ENCODE results near the gene TCN1.
"Not testable (repeated sequence)": the region's sequence is repeated elsewhere in the genome, so short reads cannot be mapped to it uniquely, and the experiment has no call there.

Gene TCN1

DNA sequence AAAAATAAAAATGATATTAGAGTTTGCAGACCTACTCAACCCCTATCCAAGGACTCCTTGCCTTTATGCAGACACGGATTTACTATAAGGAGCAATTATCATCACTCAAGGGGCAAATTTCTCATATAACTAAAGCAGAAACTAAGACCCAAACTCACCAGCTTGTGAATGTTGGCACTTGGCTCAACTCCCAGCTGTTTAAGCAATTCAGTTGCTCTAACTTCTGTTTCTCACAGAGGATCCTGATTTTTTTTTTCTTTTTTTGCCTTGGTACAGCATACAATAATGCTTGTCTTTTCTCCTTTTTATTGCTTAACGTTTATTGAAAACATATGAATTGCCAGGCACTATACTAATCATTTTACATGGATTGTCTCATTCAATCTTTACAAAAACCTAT lies 11.4 kb downstream of the TCN1 start:
- no peak for DNase-seq

DNA sequence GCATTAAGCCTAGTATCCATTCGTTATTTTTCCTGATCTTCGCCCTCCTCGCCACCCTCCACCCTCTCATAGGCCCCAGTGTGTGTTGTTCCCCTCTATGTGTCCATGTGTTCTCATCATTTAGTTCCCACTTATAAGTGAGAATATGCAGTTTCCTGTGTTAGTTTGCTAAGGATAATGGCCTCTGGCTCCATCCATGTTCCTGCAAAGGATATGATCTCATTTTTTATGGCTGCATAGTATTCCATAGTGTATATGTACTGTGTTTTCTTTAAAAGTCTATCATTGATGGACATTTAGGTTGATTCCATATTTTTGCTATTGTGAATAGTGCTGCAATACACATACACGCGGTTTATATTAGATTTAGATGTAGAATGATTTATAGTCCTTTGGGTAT lies 14.9 kb downstream of the TCN1 start:
- not testable (repeated sequence) for DNase-seq

DNA sequence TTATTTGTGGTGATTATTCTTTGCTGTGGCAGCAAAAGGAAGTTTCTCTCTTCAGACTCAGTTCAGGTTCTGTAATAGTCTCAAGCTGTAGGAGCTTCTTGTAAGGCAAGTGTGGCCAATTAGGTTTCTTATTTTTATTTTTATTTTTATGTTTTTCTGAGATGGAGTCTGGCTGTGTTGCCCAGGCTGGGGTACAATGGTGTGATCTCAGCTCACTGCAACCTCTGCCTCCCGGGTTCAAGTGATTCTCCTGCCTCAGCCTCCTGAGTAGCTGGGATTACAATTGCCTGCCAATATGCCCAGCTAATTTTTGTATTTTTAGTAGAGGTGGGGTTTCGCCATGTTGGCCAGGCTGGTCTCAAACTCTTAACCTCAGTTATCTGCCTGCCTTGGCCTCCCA lies 16.7 kb downstream of the TCN1 start:
- not testable (repeated sequence) for DNase-seq

DNA sequence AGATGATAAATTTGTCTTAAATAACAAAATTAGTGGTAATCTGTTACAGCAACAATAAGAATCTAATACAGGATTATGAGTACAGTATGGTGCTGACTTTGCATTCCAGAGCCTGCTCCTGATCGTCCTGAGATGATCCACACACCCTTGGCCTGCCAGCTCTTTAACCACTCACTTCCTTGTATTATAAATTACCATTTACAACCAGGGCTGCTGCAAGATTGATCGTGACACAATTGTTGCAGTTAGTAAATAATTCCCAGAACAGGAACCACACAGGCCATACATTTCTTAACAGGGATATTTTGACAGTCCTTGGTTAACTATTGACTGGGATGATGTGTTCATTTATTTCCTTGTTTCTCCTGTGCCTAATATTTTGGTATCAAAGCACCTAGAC lies 17.2 kb downstream of the TCN1 start:
- no peak for DNase-seq

DNA sequence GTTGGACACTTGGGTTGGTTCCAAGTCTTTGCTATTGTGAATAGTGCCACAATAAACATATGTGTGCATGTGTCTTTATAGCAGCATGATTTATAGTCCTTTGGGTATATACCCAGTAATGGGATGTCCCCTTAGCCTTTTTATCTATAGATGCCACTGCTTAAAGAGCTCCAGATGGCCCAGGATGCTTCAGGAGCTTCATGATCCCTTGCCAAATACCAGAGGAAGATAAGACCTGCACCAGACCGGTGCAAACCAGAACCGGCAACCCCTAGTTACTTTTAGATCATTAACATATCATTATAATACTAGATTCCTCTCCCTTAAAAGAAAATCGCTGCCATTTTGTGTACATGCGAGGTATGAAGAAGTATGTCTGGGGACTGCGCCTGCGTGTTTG lies 17.8 kb downstream of the TCN1 start:
- DNase-seq, result not testable (repeated sequence)

DNA sequence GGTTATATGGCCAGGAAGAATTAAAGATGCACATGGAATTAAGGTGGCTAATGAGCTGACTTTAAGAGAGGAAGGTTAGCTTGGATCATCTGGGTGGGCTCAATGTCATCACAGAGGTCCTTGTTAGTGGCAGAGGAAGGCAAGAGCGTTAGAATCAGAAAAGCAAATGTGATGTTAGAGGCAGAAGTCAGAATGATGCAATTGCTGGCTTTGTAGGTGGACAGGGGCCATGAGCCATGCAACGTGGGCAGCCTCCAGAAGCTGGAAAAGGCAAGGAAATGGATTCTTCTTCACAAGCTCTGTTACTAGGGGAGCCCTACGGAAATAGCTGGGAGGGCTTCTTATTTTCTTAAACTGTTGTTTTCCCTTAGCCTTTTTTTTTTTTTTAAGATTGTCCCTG lies 18.7 kb downstream of the TCN1 start:
- DNase-seq, result no peak

DNA sequence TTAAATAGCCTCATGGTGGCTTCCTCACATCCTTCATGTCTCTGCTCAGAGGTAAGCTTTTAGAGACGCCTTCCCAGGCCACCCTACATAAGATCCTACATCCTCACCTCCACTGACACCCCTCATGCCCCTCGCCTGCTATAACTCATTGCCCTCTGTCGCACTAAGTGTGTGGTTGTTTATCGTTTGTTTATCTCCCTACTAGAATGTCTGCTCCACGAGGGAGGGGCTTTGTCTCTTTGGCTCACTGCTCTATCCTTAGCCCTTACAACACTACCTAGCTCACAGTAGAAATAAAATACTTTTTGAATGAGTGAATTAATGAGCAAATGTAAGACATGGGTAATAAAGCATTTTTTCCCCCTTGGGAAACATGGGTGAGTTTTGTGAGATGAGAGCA lies 19.7 kb downstream of the TCN1 start:
- DNase-seq, result no peak

DNA sequence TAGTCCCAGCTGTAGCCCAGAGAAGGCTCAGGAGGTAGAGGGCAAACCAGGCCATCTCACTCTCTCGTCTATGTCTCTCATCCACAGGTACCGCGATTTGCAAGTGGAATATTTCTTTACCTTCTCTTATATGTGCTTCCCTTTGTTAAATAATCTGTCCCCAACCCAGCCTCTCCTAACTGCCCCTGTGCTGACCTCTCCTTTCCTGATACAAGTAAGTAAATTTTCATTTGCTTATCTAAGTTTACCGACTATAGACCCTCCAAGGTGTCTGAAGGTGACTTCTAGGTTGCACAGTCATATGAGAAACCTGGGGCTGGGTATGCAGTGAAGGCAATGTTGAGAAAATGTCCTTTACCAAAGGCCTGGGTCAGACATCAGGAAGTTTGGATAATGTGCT lies 20.9 kb downstream of the TCN1 start, which contains the start of gene CBLIF:
Gene CBLIF, minus strand, starts transcription at position 101 of the 400 bp plus-strand sequence. Its CDS starts 46 bp downstream, at position 55.
- DNase-seq, result no peak

DNA sequence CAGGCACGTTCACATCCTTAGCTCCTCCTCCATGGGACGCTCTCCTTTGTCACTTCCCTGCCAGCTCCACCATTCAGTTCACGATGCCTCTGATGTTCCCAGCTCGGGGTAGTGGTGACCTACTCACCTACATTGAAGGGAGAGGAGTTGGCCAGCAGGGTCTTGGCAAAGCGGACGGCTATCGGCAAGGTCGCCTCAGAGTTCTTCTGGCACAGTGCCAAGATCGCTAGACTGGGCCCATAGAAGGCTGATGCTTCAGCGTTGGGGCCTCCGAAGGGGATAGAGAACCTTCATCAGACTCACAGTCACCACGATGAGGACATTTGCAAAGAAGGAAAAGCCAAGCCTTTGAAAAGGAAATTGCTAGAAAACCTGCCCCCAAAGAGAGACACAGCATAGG lies 24.0 kb downstream of the TCN1 start:
- DNase-seq, result no peak

DNA sequence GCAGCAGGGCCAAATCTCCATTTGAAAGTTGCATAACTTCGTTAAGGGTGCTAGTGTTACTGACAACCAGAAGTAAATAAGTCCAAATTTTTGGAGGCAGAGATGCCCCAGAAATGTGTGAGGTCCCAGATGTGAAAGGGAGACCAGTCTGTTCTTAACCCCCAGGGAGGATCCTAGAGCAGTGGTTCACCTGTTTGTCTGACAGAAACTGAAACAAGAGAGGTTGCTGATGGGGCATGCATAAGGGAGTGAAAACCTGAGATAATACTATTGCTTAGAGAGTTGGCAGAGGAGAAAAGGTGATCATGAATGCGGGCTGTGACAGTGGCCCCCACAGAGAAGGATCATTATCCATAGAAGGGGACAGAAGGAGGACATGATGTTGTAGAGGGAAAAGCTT lies 24.8 kb downstream of the TCN1 start:
- no peak for DNase-seq

DNA sequence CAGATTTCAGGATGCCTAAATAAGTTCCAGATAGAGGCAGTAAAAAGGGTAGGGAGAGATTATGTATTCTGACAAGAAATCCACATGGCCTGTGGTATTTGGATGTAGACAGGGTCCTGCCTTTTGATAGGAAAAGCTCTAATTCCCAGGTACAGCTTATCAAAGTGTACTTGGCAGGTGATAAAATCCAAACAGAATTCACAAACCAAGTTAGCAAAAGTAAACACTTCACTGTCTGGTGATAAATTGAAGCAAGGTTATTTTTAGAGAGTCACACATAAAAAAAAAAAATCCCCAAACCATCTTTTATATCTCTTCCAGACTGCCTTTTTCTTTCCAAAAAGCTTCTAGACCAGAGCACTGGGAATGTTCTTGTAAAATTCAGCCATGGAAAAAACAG lies 26.7 kb downstream of the TCN1 start:
- no peak for DNase-seq

DNA sequence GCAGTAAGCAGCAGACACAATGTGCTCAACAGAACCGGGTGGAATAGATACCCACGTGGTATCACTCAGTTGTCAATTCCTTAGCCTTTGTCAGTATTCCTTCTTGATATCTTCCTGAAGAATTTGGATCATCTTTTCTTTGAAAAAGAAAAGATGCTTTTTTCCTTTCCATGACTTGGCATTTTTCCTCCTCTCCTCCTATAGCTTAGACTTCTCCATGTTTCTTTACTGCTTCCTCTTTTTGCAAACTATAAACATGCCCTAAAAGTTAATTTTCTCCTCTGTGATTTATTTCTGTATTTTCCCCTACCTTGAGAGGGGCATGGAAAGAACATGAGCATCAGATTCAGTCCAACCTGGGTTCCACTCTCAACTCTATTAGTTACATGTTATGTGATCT lies 32.7 kb downstream of the TCN1 start:
- no peak for DNase-seq

DNA sequence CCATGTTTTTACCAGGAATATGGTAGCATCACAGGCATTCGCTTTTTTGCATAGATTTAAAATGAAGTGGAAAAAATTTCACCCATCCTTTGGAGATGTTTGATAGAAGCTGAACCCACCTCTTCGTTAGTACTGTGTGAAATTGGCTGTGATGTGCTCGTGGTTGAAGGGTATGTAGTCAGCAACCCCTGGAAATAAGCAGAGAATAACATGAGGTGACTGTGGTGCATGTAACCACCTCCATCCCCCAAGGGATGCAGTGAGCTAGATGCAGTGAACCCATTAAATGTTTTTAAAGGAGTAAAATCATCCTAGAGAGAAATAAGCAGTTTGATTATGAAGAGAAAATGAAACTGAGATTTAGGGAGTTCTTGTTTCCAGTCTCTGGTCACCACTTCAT lies 36.9 kb downstream of the TCN1 start:
- DNase-seq, result no peak

DNA sequence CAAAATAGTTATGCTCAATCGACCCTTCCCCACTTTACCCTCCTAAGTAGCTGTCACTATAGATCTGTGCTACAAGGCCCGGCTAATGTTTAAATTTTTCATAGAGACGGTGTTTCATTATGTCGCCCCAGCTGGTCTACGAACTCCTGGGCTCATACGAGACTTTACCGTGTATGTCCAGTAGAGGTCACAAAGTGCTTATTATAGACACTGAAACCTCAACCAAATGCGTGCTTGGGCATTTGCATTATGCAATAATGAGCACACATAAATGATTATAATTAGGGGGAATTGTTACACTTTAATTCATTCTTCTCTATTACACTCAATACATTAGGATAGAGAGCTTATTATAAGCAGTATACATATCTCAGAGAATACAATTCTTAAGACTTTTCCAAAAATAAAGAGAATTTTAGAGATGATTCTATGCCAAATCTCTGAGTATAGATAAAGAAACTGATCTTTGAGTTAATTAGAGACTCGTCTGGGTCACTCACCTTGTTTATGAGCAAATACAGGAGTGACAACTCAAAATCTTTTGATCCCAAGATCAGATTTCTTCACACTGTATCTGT lies 43.2 kb downstream of the TCN1 start:
- DNase-seq, result peak; percentile 48

DNA sequence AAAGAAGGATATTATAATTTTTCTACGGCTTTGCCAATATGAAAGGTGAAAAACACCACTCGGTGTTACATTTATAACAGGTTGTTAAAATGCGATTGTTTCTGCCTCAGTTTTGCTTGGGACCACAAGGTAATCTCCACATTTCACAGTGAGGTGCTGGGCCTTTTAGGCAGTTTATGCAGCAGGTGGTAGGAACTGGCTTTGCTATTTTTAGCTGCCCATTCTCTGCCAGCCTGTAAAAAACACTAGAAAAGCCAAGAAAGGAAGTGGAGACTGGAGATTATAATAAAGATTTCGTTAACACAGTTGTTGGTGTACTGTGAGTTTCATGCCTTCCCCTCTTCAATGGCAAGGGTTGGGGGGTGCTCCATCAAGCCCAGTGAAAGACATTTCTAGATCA lies 47.7 kb downstream of the TCN1 start:
- DNase-seq, result no peak

DNA sequence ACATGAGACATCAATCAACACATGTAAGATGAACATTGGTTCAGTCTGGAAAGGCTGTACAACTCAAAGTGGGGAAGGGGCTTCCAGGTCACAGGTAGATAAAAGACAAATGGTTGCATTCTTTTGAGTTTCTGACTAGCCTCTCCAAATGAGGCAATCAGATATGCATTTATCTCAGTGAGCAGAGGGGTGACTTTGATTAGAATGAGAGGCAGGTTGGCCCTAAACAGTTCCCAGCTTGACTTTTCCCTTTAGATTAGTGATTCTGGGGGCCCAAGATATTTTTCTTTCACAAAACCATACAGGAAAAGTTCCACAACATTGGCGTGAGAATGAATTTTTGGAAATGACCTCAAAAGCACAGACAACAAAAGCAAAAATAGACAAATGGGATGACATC lies 49.9 kb downstream of the TCN1 start:
- not testable (repeated sequence) for DNase-seq

DNA sequence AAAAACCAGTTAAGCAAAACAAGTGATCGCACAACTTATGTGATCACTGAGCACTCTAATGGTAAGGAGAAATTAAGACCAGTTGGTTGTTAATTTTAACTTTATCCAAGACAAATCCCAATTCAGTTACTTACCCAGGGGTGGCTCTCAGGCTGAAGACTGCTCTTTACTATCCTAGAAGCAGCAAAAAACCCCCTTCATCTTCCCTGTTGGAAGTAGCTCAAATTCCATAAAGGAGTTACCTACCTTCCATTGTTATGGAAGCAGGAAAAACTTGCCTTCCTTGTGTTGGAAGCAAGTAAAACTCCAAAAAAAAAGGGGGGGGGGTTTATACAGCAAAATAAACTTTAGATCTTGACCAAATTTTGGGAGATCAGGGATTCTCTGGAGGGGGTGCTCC lies 50.5 kb downstream of the TCN1 start:
- DNase-seq, result no peak

DNA sequence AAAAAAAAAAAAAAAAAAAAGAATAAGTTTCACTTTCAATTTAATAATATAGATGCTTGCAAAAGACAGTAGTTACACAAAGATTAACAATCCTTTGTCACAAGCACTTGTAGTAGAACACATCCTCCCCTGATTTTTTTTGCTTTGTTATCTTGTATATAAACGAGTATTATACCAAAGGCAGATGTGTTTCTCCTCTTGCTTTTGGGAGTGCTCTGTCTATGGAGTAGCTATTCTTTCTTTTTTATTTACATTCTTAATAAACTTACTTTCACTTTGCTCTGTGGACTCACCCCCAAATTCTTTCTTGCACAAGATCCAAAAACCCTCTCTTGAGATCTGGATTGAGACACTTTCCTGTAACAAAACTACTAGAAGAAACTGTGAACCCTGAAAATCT lies 52.3 kb downstream of the TCN1 start:
- DNase-seq, result no peak

DNA sequence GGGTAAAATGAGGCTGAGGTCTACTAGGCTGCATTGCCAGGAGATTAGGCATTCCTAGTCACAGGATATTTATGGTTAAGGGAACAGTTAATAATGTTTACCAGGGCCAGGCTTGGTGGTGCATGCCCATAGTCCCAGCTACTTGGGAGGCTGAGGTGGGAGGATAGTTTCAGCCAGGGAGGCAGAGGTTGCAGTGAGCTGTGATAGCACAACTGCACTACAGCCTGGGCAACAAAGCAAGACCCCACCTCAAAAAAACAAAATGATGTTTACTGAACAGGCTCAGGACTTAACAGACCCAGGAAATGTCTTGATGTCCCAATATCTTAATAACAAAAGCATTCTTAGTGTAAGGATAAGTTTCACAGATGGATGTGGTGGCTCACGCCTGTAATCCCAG lies 52.9 kb downstream of the TCN1 start:
- DNase-seq, result no peak

DNA sequence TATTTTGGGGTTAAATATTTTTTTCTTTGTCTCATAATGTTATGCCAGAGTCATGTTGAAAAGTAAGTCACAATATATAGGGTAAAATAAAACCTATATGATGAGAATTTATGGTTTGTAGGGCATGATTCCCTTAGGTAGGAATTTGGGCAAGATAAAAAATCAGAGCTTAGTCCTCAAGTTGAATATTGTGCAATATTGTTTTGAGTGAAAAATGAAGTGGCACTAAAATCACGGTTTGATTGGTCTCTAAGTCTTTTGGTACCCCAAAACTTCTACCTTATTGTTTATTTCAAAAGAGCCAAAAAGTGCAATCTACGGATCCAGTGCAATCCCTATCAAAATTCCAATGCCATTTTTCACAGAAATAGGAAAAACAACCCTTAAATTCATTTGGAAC lies 54.1 kb downstream of the TCN1 start:
- no peak for DNase-seq

DNA sequence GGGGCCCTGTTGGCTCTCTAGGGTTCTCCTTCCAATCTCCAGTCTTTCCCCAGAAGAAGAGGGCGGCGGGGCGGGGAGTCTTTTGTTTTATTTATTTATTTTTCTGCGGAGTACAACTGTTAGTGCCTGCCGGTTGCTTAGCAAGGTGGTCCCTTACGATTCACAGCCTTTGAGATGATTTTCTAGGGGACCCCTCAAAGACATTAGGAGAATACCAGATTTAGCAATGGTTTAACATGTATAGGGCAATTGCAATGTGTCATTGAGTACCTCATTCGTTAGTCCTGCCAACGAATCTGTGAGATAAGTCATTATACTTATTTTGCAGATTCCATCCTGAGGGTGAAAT lies 55.4 kb downstream of the TCN1 start:
- no peak for DNase-seq

DNA sequence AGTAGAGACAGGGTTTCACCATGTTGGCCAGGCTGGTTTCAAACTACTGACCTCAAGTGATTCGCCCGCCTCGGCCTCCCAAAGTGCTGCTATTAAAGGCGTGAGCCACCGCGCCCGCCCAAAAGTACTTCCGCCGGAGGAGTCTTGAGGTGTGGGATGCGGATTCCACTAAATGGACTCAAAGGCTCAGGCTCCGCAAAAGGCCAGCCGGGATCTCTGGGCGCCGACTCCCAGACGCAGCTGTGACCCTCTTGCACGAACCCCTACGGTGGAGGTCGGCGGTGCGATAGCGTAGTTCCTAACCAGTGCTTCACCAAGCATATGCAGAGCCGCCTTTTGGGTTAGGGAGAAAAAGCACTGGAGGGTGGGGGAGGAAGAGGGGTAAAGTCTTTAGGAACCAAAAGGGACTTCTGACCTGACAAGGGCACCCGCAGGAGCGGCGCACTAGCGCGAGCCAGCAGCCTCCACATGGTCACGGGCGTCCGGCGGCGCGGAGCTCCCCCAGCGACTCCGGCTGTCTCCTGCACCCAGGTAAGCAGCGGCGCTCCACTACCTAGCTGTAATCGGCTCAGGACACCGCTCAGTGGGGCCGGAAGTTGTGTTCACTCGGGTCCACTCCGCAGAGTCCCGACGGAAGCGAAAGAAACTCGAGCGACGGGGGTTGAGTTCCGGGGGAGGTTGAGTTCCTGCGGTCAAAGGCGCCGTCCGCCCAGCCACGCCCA lies 55.9 kb downstream of the TCN1 start, which contains the start of gene MRPL16:
Gene MRPL16, minus strand, starts transcription at position 590 of the 722 bp plus-strand sequence. Its CDS starts 120 bp downstream, at position 470.
- DNase-seq, result peak; percentile 94

DNA sequence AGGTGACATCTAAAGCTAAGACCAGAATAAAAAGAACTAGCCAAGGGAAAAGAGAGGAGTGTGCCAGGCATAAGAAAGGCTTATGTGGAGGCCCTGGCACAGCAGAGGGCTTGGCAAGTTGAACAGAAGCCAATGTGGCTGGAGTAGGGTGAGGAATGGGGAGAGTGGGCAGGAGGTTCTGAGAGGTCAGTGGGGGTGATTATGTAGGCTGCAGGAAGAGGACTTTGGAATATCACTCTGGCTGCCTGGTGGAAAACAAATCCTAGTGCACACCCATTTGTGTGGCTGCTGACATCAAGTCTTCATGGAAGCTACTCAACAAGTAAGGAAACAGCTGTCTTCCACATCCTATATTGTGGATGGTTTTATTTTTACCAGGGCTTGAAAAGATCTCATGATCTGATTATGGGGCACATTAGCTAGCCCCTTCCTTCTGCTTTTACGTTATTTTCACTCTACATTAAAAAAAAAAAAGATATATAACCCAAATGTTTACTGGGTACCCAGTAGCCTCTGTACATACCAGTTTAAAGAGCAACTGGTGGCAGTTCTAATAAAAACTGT lies 59.2 kb downstream of the TCN1 start:
- DNase-seq, result no peak

DNA sequence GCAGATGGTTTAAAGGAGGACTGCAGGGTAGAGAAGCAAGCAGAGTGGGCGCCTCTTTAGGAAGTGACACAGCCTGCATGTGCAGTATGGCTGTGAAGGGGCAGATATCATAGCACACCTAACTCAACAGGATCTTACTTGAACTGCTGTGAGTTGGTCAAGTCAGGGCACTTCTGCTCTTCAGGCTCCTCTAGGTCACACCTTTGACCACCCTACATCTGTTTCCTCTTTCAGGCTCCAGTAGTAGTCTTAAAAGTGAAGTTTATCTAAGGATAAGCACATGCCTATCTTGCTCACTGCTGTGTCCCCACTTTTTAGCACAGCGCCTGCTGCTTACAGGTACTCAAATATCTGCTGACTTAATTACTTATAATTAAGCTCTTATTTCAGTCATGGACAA lies 62.2 kb downstream of the TCN1 start:
- DNase-seq, result no peak

Measured in retina (tissue), 1 donor.